Activated CD4-positive, alpha-beta T cell treated with anti-CD3 and anti-CD28 coated beads for 36 hours (primary cell): ENCODE measurements around the gene ARHGEF28. TPM values are rescaled to one million over a fixed set of nuclear protein-coding genes. Genes with fewer than 3 reads are reported as not detected.

Experiments
- ATAC-seq: fragments of 200-7000 bp; cut with Tn5 transposase; one replicate; pipeline ENCODE4 v1.10.0; 2021; ENCODE audit warnings: mild to moderate bottlenecking, moderate library complexity
- CTCF ChIA-PET: fragments of 350-600 bp; sonication (Branson Sonifier 250); formaldehyde crosslinking; loops from one replicate; lab custom pipeline; 2021; ENCODE audit warnings: antibody characterized with exemption; lab: Charles Lee
- POLR2A ChIA-PET: fragments of 350-600 bp; sonication (Branson Sonifier 250); formaldehyde crosslinking; loops from one replicate; lab custom pipeline; 2021; ENCODE audit warnings: antibody characterized with exemption, inconsistent platforms; lab: Charles Lee
- DNase-seq: peaks from one replicate; pipeline ENCODE4 v3.0.0-alpha.2; 2020
- H3K27ac Mint-ChIP-seq: one replicate; pipeline ENCODE4 v1.8.0; 2021; ENCODE audit warnings: mixed read lengths
- H3K27me3 Mint-ChIP-seq: one replicate; pipeline ENCODE4 v1.8.0; 2021; ENCODE audit warnings: mixed read lengths
- H3K36me3 Mint-ChIP-seq: one replicate; pipeline ENCODE4 v1.8.0; 2021; ENCODE audit warnings: low read depth, mixed read lengths
- H3K4me1 Mint-ChIP-seq: one replicate; pipeline ENCODE4 v1.8.0; 2021; ENCODE audit warnings: mixed read lengths
- H3K4me3 Mint-ChIP-seq: one replicate; pipeline ENCODE4 v1.8.0; 2021; ENCODE audit warnings: mild to moderate bottlenecking, moderate library complexity, mixed read lengths
- H3K9me3 Mint-ChIP-seq: one replicate; pipeline ENCODE4 v1.8.0; 2021; ENCODE audit warnings: low read depth, mixed read lengths
- intact Hi-C, 2 experiments: fragments of 100-400 bp; cut with DNase I in 1 of 2; cut with micrococcal nuclease in 1 of 2; formaldehyde crosslinking; loops; one replicate each; pipeline versions ENCODE4 v1.14.2 to v1.15.1; 2022 to 2024; cut with DNase I, micrococcal nuclease
- total RNA-seq, 2 experiments: library from RNA; stranded (reverse); gene quantifications; one replicate each; pipeline ENCODE4 v1.2.3, GENCODE V29; 2021

ARHGEF28 gene
- total RNA-seq, 2 experiments from 2014 or later: 0.02 to 0.18 TPM

DNA sequence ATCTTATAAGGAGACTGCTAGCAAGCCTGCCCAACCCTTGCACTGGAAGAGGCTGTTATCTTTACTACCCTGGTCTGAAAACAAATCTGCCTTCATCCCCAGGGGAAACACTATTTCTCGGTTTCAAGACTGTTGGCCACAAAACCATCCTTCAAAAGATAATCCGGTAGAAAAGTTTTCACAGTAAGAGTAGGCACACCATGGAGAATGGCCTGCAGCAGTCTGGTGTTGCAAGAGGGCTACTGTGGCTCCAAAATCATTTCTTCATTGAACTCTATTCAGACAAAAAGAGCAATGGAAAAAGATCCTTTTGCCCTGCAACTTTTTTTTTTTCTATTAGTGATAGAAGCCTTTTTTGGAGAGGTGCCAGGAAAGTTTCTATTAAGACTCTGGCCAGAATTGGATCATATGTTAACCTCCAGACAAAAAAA lies 163.9 kb downstream of the ARHGEF28 start:
- CTCF ChIA-PET: interaction anchor here (1.2 to 7.9 kb wide), 3 partner anchors 49 to 200 kb away, joined by 4 to 152 read pairs (median 22); no protein-coding TSS in a partner anchor
- no peak overlapping the region for H3K27ac Mint-ChIP-seq
- POLR2A ChIA-PET: no interaction called here
- H3K4me3 Mint-ChIP-seq: no peak overlapping the region
- no peaks in the 10 kb centered on the region for H3K4me1 Mint-ChIP-seq
- H3K9me3 Mint-ChIP-seq: no peaks in the 10 kb centered on the region
- DNase-seq (no peak), ATAC-seq (no peak)
- intact Hi-C loops: loop anchor here (10.0 kb wide), 2 partner anchors 265 to 855 kb away; partner anchors contain the start of gene ENC1 (in 1 of the 2)
- no peaks in the 10 kb centered on the region for H3K36me3 Mint-ChIP-seq
- H3K27me3 Mint-ChIP-seq: peaks cover 9% of the 10 kb centered on the region

- DNase-seq (no peak), ATAC-seq (no peak)
- Mint-ChIP-seq H3K36me3 (no peaks in the 10 kb centered on the region), H3K27ac (no peak overlapping the region), H3K27me3 (peaks cover 11% of the 10 kb centered on the region), H3K4me3 (no peak overlapping the region), H3K4me1 (no peaks in the 10 kb centered on the region), H3K9me3 (no peaks in the 10 kb centered on the region)
- ChIA-PET POLR2A (no interaction called here), CTCF (interaction anchor here (6.3 to 7.9 kb wide), 2 partner anchors 195 to 202 kb away, joined by 27 to 152 read pairs; no protein-coding TSS in a partner anchor)
- intact Hi-C loops: loop anchor here (10.0 kb wide), 2 partner anchors 267 to 853 kb away; partner anchors contain the start of gene ENC1 (in 1 of the 2)
Observed at GRCh38 chr5:73791389-73791788, 165.4 kb downstream of the ARHGEF28 start.

GRCh38 chr5:73792687-73793320 lies 166.8 kb downstream of the ARHGEF28 start:
- H3K4me3 Mint-ChIP-seq: no peak overlapping the region
- CTCF ChIA-PET: interaction anchor here (0.6 to 7.9 kb wide), 22 partner anchors 9 to 479 kb away, joined by 3 to 152 read pairs (median 4); no protein-coding TSS in a partner anchor
- no peaks in the 10 kb centered on the region for H3K4me1 Mint-ChIP-seq
- H3K9me3 Mint-ChIP-seq: no peaks in the 10 kb centered on the region
- H3K27me3 Mint-ChIP-seq: peaks cover 14% of the 10 kb centered on the region
- no peaks in the 10 kb centered on the region for H3K36me3 Mint-ChIP-seq
- intact Hi-C loops: loop anchor here (1.0 to 10.0 kb wide), 4 partner anchors 202 to 852 kb away; partner anchors contain the start of gene ENC1 (in 1 of the 2)
- no peak overlapping the region for H3K27ac Mint-ChIP-seq
- DNase-seq (peak; percentile 77), ATAC-seq (peak; percentile 84)
- POLR2A ChIA-PET: no interaction called here

DNA sequence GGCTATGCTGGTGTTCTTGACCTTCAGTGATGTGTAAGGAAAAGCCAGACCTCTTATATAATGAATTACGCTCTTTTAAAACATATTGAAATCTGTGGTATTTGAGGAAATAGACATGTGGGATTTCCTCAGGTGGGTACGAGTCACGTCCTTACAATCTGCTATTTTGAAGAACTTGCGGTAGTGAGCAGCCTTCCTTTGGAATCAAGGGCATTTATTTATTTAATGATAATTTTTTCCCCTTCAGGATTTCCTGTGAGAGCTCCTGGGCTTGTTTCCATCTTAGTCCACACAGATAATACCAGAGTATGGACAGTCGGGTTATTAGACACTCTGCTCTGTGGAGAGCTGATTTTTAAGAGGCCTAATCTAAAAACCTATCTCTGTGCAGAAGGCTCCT lies 167.9 kb downstream of the ARHGEF28 start:
- POLR2A ChIA-PET: no interaction called here
- CTCF ChIA-PET: interaction anchor here (1.1 to 7.9 kb wide), 5 partner anchors 8 to 204 kb away, joined by 5 to 152 read pairs (median 13); no protein-coding TSS in a partner anchor

DNA sequence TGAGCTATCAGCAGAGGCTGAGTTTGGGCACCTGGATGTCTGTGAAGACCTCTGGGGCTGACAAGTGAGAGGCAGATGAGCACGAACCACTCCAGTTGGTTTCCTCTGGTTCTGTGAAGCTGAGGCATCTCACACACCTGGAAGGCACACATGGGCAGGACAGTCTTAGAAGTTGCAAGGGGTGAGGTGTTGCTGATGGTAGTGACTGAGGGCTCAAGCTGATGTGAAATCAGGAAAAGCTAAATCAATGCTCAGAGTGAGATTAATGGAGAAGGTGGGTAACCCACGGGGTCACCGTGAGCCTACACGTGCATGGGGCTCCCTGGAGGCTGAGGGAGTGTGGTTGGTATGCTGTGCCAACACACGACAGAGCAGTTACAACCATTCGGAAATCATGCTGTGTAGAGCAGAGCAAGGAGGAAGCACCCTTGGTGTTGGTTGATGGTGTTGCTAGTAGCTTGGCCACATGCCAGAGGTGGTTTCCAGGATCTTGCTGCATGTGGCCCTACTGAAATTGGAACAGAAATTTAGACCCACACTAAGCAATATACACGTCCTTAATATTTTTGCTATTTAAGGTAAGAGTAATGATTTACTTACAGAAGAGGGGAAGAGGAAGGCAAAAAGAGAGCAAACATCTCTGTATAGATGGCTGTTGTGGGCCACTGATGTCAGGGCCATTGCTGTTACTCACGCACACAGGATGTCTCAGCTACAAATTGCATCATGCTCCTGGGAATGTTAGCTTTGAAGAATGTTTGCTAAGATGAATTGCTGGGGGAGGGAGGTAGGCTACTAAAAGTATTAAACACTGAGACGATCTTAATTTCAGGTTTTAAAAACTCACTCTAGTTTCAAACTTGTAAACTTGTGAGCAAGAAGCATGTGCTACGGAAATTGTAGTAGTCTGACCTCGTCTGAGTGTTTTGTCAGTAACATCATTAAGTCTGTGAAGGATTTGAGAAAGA lies 170.5 kb downstream of the ARHGEF28 start:
- Mint-ChIP-seq H3K36me3 (no peaks in the 10 kb centered on the region), H3K9me3 (no peaks in the 10 kb centered on the region), H3K27me3 (peaks cover 19% of the 10 kb centered on the region), H3K4me1 (no peaks in the 10 kb centered on the region), H3K4me3 (no peak overlapping the region), H3K27ac (no peak overlapping the region)
- POLR2A ChIA-PET: no interaction called here
- CTCF ChIA-PET: interaction anchor here (0.7 to 7.9 kb wide), 4 partner anchors 19 to 207 kb away, joined by 3 to 152 read pairs (median 15); no protein-coding TSS in a partner anchor
- intact Hi-C loops: loop anchor here (10.0 kb wide), 2 partner anchors 272 to 848 kb away; partner anchors contain the start of gene ENC1 (in 1 of the 2)
- ATAC-seq (peak; percentile 33), DNase-seq (peak; percentile 46)

More for the DNA sequence above, 167.9 kb downstream of the ARHGEF28 start:
- Mint-ChIP-seq H3K27me3 (peaks cover 17% of the 10 kb centered on the region), H3K36me3 (no peaks in the 10 kb centered on the region), H3K4me3 (no peak overlapping the region), H3K4me1 (no peaks in the 10 kb centered on the region), H3K9me3 (no peaks in the 10 kb centered on the region), H3K27ac (no peak overlapping the region)
- DNase-seq (no peak), ATAC-seq (no peak)
- intact Hi-C loops: loop anchor here (10.0 kb wide), 2 partner anchors 269 to 851 kb away; partner anchors contain the start of gene ENC1 (in 1 of the 2)

DNA sequence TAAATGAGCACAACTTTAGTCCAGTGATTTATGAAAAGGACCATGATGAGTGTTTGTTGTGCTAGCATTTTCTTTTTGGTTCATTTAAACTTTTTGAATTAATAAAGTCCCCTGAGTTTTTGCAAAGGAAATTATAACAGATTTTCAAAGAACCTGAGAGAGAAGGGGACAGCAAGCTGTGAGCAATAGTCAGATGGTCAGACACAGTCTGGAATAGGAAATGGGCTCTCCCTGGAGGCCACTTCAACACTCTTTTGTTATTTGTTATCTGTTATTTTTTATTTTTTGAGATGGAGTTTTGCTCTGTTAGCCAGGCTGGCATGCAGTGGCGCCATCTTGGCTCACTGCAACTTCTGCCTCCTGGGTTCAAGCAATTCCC lies 171.1 kb downstream of the ARHGEF28 start:
- CTCF ChIA-PET: interaction anchor here (0.7 to 7.9 kb wide), 3 partner anchors 105 to 207 kb away, joined by 3 to 152 read pairs (median 27); no protein-coding TSS in a partner anchor
- intact Hi-C loops: loop anchor here (10.0 kb wide), 2 partner anchors 272 to 848 kb away; partner anchors contain the start of gene ENC1 (in 1 of the 2)
- H3K27me3 Mint-ChIP-seq: peaks cover 21% of the 10 kb centered on the region
- no peaks in the 10 kb centered on the region for H3K4me1 Mint-ChIP-seq
- H3K27ac Mint-ChIP-seq: no peak overlapping the region
- no peak overlapping the region for H3K4me3 Mint-ChIP-seq
- ATAC-seq: no peak
- H3K9me3 Mint-ChIP-seq: no peaks in the 10 kb centered on the region
- no peaks in the 10 kb centered on the region for H3K36me3 Mint-ChIP-seq
- POLR2A ChIA-PET: no interaction called here
- no peak for DNase-seq

DNA sequence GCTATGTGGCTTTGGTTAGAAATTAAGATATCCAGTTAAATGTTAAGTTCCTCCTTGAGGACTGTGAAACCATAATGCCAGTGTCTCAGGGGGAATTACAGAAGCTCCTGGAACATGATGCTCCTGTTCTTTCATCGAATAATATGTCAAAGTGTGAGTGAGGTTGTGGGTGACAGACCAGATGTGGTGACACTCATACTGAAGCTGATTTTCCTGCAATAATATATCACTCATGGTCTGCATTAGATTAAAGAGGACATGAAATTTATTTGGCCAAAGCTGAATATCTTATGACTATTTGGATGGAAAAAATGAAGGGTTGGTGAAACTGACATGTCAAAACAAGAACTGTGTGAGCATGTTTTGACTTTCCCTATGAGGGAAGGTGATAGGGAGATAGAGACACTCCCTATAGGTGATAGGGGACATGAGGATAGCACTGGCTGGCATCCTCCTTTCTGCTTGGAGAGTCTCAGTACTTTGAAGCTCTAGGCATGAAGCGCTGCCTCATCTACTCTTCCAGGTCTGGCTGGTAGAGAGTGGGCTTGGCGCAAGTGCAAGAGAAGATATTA lies 173.5 kb downstream of the ARHGEF28 start:
- ChIA-PET CTCF (interaction anchor here (1.0 to 2.1 kb wide), 4 partner anchors 195 to 213 kb away, joined by 3 to 7 read pairs (median 4); no protein-coding TSS in a partner anchor), POLR2A (no interaction called here)
- no peak overlapping the region for H3K27ac Mint-ChIP-seq
- H3K27me3 Mint-ChIP-seq: peaks cover 19% of the 10 kb centered on the region
- H3K36me3 Mint-ChIP-seq: no peaks in the 10 kb centered on the region
- H3K9me3 Mint-ChIP-seq: no peaks in the 10 kb centered on the region
- intact Hi-C loops: loop anchor here (10.0 kb wide), 2 partner anchors 275 to 845 kb away; partner anchors contain the start of gene ENC1 (in 1 of the 2)
- ATAC-seq (peak; percentile 23), DNase-seq (no peak)
- H3K4me3 Mint-ChIP-seq: no peak overlapping the region
- H3K4me1 Mint-ChIP-seq: no peaks in the 10 kb centered on the region

GRCh38 chr5:73801686-73802085 lies 175.7 kb downstream of the ARHGEF28 start:
- no peaks in the 10 kb centered on the region for H3K9me3 Mint-ChIP-seq
- peaks cover 16% of the 10 kb centered on the region for H3K27me3 Mint-ChIP-seq
- no peaks in the 10 kb centered on the region for H3K36me3 Mint-ChIP-seq
- ATAC-seq (no peak), DNase-seq (no peak)
- H3K4me3 Mint-ChIP-seq: no peak overlapping the region
- H3K4me1 Mint-ChIP-seq: no peaks in the 10 kb centered on the region
- ChIA-PET CTCF (interaction anchor here (1.0 to 2.4 kb wide), 3 partner anchors 9 to 26 kb away, joined by 3 to 13 read pairs (median 4); no protein-coding TSS in a partner anchor), POLR2A (no interaction called here)
- H3K27ac Mint-ChIP-seq: no peak overlapping the region
- intact Hi-C loops: no loop called here

DNA sequence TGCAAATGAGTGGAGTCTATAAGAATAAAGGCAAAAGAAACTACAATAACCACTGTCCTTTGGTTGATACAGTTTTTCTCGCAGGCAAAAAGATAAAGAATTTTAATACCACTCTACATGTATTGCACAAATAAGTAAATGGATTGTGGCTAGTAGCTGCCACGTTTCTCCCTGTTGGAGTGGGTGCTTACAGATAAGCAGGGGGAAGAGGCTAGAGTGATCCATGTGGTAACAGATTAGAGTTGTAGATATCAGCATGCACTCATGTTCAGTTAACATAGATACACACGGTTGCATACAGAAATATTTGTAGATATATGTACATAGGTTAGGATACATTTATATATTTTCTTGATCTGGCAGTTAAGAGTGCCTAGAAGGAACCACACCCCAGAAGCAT lies 179.5 kb downstream of the ARHGEF28 start:
- no peak overlapping the region for H3K27ac Mint-ChIP-seq
- no peaks in the 10 kb centered on the region for H3K36me3 Mint-ChIP-seq
- ATAC-seq: no peak
- ChIA-PET POLR2A (no interaction called here), CTCF (interaction anchor here (0.6 to 2.0 kb wide), 2 partner anchors 12 to 214 kb away, joined by 3 to 4 read pairs; no protein-coding TSS in a partner anchor)
- no peaks in the 10 kb centered on the region for H3K4me1 Mint-ChIP-seq
- no peak overlapping the region for H3K4me3 Mint-ChIP-seq
- peaks cover 6% of the 10 kb centered on the region for H3K27me3 Mint-ChIP-seq
- H3K9me3 Mint-ChIP-seq: no peaks in the 10 kb centered on the region
- no peak for DNase-seq
- intact Hi-C loops: no loop called here

- Mint-ChIP-seq H3K36me3 (no peaks in the 10 kb centered on the region), H3K4me1 (no peaks in the 10 kb centered on the region), H3K9me3 (no peaks in the 10 kb centered on the region), H3K27ac (no peak overlapping the region), H3K4me3 (no peak overlapping the region), H3K27me3 (peaks cover 9% of the 10 kb centered on the region)
- ATAC-seq (no peak), DNase-seq (no peak)
- ChIA-PET CTCF (interaction anchor here (0.7 to 1.2 kb wide), 2 partner anchors 127 to 217 kb away, joined by 3 read pairs; no protein-coding TSS in a partner anchor), POLR2A (interaction anchor here (0.6 kb wide), 1 partner anchor 244 kb away, joined by 3 read pairs; the partner anchor contains the start of genes ANKRA2 and UTP15)
- intact Hi-C loops: no loop called here
Observed at GRCh38 chr5:73808911-73809310, 182.9 kb downstream of the ARHGEF28 start.
